Right lobe of liver (tissue), 6 donors: ENCODE measurements around the gene SKIDA1. TPM values are rescaled to one million over a fixed set of nuclear protein-coding genes. Genes with fewer than 3 reads are reported as not detected.
"Not testable (repeated sequence)": the region's sequence is repeated elsewhere in the genome, so short reads cannot be mapped to it uniquely, and the experiment has no call there.

Source experiments
- ATAC-seq, 4 donors: fragments of 200-7000 bp; cut with Tn5 transposase; one replicate each; pipeline ENCODE4 v1.9.1; 2020; ENCODE audit warnings: mild to moderate bottlenecking in 4 of 4, moderate library complexity in 4 of 4
- DNase-seq, 3 donors: peaks; one replicate each; pipeline ENCODE4 v3.0.0-alpha.2; 2020
- H3K27ac ChIP-seq, 3 donors: fragments of 200-600 bp; one replicate each; pipeline ENCODE4 v1.8.0; 2022
- H3K27me3 ChIP-seq, 2 donors: fragments of 200-600 bp; one replicate each; pipeline ENCODE4 v1.8.0; 2022
- H3K36me3 ChIP-seq, 4 donors: fragments of 200-600 bp; sonication (generic) in 1 of 4; one replicate each; pipeline versions ENCODE4 v1.5.1 to v1.8.0; 2017 to 2022; ENCODE audit warnings: control low read depth in 1 of 4
- H3K4me1 ChIP-seq, 4 donors: fragments of 200-600 bp; sonication (generic) in 1 of 4; one replicate each; pipeline versions ENCODE4 v1.5.1 to v1.8.0; 2017 to 2022; ENCODE audit warnings: control low read depth in 1 of 4
- H3K4me3 ChIP-seq, 3 donors: fragments of 200-600 bp; one replicate each; pipeline ENCODE4 v1.8.0; 2022
- H3K9me3 ChIP-seq, 4 donors: fragments of 200-600 bp; sonication (generic) in 1 of 4; one replicate each; pipeline versions ENCODE4 v1.5.1 to v1.8.0; 2017 to 2022; ENCODE audit warnings: control low read depth in 1 of 4
- POLR2A ChIP-seq: fragments of 450-650 bp; IDR thresholded peaks from one replicate; pipeline ENCODE4 v1.6.1; 2017; ENCODE audit warnings: antibody characterized with exemption, mild to moderate bottlenecking
- WGBS: methylation state at CpG from one replicate; pipeline ENCODE4 v1.1.6; 2018; ENCODE audit warnings: low coverage, low lambda C conversion rate; ENCODE audit not compliant: insufficient coverage; ENCODE audit errors: missing lambda C conversion rate; 5-methylcytosine and 5-hydroxymethylcytosine counted together
- intact Hi-C, 2 donors: fragments of 100-400 bp; cut with DNase I; formaldehyde crosslinking; loops; one replicate each; pipeline versions ENCODE4 v1.11.2 to v1.14.1; 2022
- long read RNA-seq: library from polyadenylated mRNA; unstranded; transcript quantifications from one replicate; pipeline ENCODE4 v2.0.0, GENCODE V29; 2019
- total RNA-seq, 6 experiments: library from RNA; depleted of rRNA in 2 of 6; stranded (reverse); fragments of >200 nt in 2 of 6; fragmentation: NEBNext Ultra II Directional in 3 of 6; extraction: Animal tissue kit (Norgen Biotek cat#: 25700) in 3 of 6; gene quantifications; one replicate each; pipeline versions ENCODE4 v1.1.0 to v1.2.4, GENCODE V29; 2016 to 2023
- TF ChIP-seq, protein P1 (sequence below), 4 donors: fragments of 200-600 bp in 3 of 4; fragments of 450-650 bp in 1 of 4; IDR thresholded peaks; one replicate each; pipeline versions ENCODE4 v1.5.1 to v1.8.0; 2016 to 2022; ENCODE audit warnings: antibody characterized with exemption in 4 of 4, mild to moderate bottlenecking in 2 of 4
- donor health status: DM: no; HTN: yes; CAD: no.
- donor health status: DM: no; HTN: no; CAD: no.
- donor health status: DM: no; HTN: no; CAD: no.
- donor health status: DM: no; HTN: yes; CAD: no.
- donor health status: DM: no; HTN: yes; CAD: no.

Gene SKIDA1
- total RNA-seq = 1 to 10 TPM in 5 of 6 experiments, under 1 TPM in 1; 0.31 to 3.9 (median 2.1) TPM
- long read RNA-seq = 0 reads

DNA sequence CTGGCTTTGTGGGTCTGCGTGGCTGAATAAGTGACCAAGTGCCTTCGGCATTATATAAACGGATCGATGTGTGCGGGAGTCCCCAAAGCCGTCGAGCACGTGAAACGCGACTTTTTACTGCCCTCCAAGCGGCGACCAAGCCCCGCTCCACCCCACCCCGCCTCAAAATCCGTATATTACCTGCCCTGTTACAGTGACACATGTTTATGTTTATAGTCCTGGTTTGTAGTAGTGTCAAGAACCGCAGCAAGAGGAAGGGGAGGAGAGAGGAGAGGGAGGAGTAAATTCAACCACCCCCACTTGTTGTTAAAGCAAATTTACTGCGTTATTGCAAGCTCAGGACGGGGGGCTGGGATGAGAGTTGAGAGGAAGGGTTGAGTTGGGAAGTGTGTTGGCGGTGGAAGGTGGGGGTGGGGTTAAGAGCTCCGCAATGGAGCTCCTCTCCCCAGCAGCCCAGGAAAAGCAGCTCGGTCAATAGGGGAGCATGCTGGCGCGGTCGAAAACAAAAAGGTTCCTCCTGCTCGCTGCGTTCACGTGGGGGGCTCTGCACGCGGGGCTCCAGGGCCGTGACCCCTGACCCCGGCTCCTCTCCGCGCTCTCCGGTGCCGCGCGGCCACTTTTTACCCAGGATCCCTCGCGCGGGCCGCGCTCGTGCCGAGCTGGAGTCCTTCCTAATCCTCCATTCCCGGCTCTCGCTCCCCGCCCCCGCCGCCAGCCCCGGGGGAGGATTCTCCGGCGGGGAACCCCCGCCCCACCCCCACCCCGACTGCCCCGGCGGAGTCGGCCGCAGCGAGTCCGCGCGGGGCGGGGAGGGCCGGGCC, at the start of gene SKIDA1:
Gene SKIDA1, minus strand, starts transcription at position 316 of the 821 bp plus-strand sequence. CDS start 7,860 bp downstream, outside the sequence.
- peak; percentile 17 for TF ChIP-seq POLR2A
- TF ChIP-seq, protein P1, sequence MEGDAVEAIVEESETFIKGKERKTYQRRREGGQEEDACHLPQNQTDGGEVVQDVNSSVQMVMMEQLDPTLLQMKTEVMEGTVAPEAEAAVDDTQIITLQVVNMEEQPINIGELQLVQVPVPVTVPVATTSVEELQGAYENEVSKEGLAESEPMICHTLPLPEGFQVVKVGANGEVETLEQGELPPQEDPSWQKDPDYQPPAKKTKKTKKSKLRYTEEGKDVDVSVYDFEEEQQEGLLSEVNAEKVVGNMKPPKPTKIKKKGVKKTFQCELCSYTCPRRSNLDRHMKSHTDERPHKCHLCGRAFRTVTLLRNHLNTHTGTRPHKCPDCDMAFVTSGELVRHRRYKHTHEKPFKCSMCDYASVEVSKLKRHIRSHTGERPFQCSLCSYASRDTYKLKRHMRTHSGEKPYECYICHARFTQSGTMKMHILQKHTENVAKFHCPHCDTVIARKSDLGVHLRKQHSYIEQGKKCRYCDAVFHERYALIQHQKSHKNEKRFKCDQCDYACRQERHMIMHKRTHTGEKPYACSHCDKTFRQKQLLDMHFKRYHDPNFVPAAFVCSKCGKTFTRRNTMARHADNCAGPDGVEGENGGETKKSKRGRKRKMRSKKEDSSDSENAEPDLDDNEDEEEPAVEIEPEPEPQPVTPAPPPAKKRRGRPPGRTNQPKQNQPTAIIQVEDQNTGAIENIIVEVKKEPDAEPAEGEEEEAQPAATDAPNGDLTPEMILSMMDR (IDR thresholded peaks at IDR 0.05) = peak in 1 of 4 donors; percentile 10
- DNase-seq (peak; percentile 90 to 94 (median 92)), ATAC-seq (peak; percentile 81 to 88 (median 84))
- intact Hi-C loops = no loop called here
- peak within 1 kb of the TSS; percentile 89 to 96 (median 94) for H3K27ac ChIP-seq
- WGBS = under 1% methylated on average over 19 of the region's 64 CpGs
- H3K4me3 ChIP-seq = peak within 1 kb of the TSS; percentile 64 to 66 (median 64)
- H3K9me3 ChIP-seq = no peaks in the 10 kb centered on the region
- H3K4me1 ChIP-seq = peaks cover 0 to 2% (median 0%) of the 10 kb centered on the region in 4 donors
- H3K36me3 ChIP-seq = no peaks in the 10 kb centered on the region
- H3K27me3 ChIP-seq = no peaks in the 10 kb centered on the region

DNA sequence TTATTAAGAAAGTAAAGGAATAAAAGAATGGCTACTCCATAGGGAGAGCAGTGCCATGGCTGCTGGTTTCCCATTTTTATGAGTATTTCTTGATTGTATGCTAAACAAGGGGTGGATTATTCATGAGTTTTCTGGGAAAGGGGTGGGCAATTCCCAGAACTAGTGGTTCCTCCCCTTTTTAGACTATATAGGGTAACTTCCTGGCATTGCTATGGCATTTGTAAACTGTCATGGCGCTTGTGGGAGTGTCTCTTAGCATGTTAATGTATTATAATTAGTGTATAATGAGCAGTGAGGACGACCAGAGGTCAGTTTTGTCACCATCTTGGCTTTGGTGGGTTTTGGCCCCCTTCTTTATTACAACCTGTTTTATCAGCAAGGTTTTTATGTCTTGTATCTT, 49.0 kb upstream of the SKIDA1 start:
- intact Hi-C loops, H3K27ac ChIP-seq, H3K9me3 ChIP-seq, H3K4me3 ChIP-seq, H3K36me3 ChIP-seq, ATAC-seq, H3K27me3 ChIP-seq, DNase-seq: not testable (repeated sequence)
- H3K4me1 ChIP-seq = peaks cover 0 to 31% (median 16%) of the 10 kb centered on the region in 4 donors
- 78% methylated on average over 1 of the region's 2 CpGs for WGBS

DNA sequence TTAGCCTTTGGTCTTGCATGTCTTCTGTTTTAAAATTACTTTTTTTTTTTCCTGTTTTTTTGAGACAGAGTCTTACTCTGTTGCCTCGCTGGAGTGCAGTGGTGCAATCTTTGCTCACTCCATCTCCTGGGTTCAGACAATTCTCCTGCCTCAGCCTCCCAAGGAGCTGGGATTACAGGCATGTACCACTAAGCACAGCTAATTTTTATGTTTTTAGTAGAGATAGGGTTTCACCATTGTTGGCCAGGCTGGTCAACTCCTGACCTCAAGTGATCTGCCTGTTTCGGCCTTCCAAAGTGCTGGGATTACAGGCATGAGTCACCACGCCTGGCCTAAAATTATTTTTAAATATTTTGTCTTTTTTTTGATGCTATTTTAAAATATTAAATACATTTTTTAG, 47.1 kb upstream of the SKIDA1 start:
- ATAC-seq (peak; percentile 54 to 78 (median 68)), DNase-seq (no peak)
- Histone ChIP-seq H3K9me3 (no peaks in the 10 kb centered on the region), H3K27ac (peak overlapping the region in 1 of 3 donors; percentile 9), H3K4me3 (no peak overlapping the region), H3K4me1 (peaks cover 0 to 38% (median 19%) of the 10 kb centered on the region in 4 donors), H3K36me3 (no peaks in the 10 kb centered on the region), H3K27me3 (no peaks in the 10 kb centered on the region)
- no peak for TF ChIP-seq POLR2A
- TF ChIP-seq, protein P1 (IDR thresholded peaks at IDR 0.05) = no peak
- 29% methylated on average over 3 of the region's 3 CpGs for WGBS
- intact Hi-C loops = no loop called here

DNA sequence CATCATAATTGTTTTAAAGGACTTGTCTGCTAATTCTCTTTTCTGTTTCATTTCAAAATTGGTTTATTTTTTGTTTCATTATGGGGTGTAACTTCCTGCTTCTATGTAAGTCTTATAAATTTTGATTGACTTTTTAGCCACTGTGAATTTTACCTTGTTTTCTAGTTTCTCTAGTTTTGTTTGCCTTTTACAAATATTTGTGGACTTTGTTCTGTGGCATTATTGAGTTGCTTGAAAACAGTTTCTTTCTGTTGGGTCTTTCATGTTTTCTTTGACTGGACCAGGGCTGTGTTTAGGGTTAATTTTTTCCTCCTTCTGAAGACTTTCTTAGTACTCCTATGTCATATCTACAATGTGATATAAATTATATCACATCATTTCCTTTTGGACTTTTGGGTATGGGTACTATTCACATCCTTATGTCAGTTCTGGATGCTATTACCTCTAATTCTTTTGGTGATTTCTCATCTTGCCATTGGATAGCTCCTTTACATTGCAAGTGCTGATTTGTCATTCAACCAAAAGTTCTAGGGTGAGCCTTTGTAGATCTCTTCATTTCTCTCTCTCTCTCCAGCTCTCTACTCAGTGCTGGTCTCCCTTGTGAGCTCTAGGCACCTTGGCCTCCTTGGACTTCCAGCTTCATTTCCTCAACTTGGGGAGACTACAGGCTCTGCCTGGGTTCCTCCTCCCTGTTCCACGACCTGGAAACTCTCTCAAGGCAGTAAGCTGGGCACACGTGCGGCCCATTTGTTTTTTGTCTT, 45.5 kb upstream of the SKIDA1 start:
- no peak for DNase-seq
- Histone ChIP-seq H3K36me3 (no peaks in the 10 kb centered on the region), H3K27ac (peak overlapping the region in 2 of 3 donors; percentile 15 to 49), H3K4me3 (no peak overlapping the region), H3K9me3 (no peaks in the 10 kb centered on the region), H3K27me3 (no peaks in the 10 kb centered on the region), H3K4me1 (peaks cover 0 to 49% (median 25%) of the 10 kb centered on the region in 4 donors)
- peak; percentile 39 to 65 (median 44) for ATAC-seq
- intact Hi-C loops = no loop called here
- whole genome bisulfite sequencing = 56% methylated on average over 3 of the region's 3 CpGs
- no peak for TF ChIP-seq POLR2A
- TF ChIP-seq, protein P1 (IDR thresholded peaks at IDR 0.05) = no peak

DNA sequence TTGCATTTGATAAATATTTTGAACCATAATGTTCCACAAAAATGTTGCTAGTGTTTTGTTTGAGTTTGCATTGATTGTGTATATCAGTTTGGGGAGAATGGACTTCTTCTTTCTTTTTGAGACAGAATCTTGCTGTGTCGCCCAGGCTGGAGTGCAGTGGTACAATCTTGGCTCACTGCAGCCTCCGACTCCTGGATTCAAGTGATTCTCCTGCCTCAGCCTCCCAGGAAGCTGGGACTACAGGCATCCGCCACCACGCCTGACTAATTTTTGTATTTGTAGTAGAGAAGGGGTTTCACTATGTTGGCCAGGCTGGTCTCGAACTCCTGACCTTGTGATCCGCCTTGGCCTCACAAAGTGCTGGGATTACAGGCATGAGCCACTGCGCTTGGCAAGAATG, 33.5 kb upstream of the SKIDA1 start:
- peaks cover 0 to 34% (median 16%) of the 10 kb centered on the region in 4 donors for H3K36me3 ChIP-seq
- intact Hi-C loops, H3K4me1 ChIP-seq, H3K4me3 ChIP-seq, DNase-seq, H3K27me3 ChIP-seq, H3K9me3 ChIP-seq, ATAC-seq, H3K27ac ChIP-seq: not testable (repeated sequence)
- WGBS = 93% methylated on average over 5 of the region's 7 CpGs
